SK-N-SH treated with all-trans-retinoic acid at 6 μM for 48 hours (cell line): Measurements from ENCODE around the gene SDK2.

ENCODE experiments used
- ATAC-seq: fragments of 200-7000 bp; cut with Tn5 transposase; 3 replicates; pipeline ENCODE4 v1.9.1; 2020; ENCODE audit warnings: mild to moderate bottlenecking, moderate library complexity
- ARNTL ChIP-seq: fragments of 450-650 bp; formaldehyde crosslinking; IDR thresholded peaks from 2 replicates; pipeline ENCODE4 v1.5.0; 2020; ENCODE audit warnings: low read depth, mild to moderate bottlenecking, moderate library complexity, borderline replicate concordance
- BACH2 ChIP-seq: fragments of 250-450 bp; sonication (Bioruptor Pico); IDR thresholded peaks from 2 replicates; pipeline ENCODE4 v1.9.0; 2021; ENCODE audit warnings: mild to moderate bottlenecking, borderline replicate concordance
- GLIS3 ChIP-seq: fragments of 250-450 bp; sonication (Bioruptor Pico); IDR thresholded peaks from 2 replicates; pipeline ENCODE4 v1.5.0; 2020; ENCODE audit warnings: mild to moderate bottlenecking, moderate library complexity
- ISL1 ChIP-seq: fragments of 250-450 bp; sonication (Bioruptor Pico); IDR thresholded peaks from 2 replicates; pipeline ENCODE4 v2.1.2; 2022; ENCODE audit warnings: mild to moderate bottlenecking, moderate library complexity
- OSR1 ChIP-seq: fragments of 250-450 bp; sonication (Bioruptor Pico); IDR thresholded peaks from 2 replicates; pipeline ENCODE4 v1.8.0; 2022; ENCODE audit warnings: moderate library complexity, mild to moderate bottlenecking, inconsistent platforms
- TCF4 ChIP-seq: fragments of 250-450 bp; sonication (Bioruptor Pico); IDR thresholded peaks from 2 replicates; pipeline ENCODE4 v1.8.0; 2021; ENCODE audit warnings: mild to moderate bottlenecking, moderate library complexity, borderline replicate concordance
- TOX ChIP-seq: fragments of 250-450 bp; sonication (Bioruptor Pico); IDR thresholded peaks from 2 replicates; pipeline ENCODE4 v1.8.0; 2021; ENCODE audit warnings: mild to moderate bottlenecking, moderate library complexity, borderline replicate concordance
- ZFP3 ChIP-seq: fragments of 250-450 bp; sonication (Bioruptor Pico); IDR thresholded peaks from 2 replicates; pipeline ENCODE4 v1.5.0; 2020; ENCODE audit warnings: mild to moderate bottlenecking, moderate library complexity
- ZFP30 ChIP-seq: fragments of 450-650 bp; formaldehyde crosslinking; IDR thresholded peaks from 2 replicates; pipeline ENCODE4 v1.5.0; 2022; ENCODE audit warnings: mild to moderate bottlenecking, moderate library complexity
- ZNF70 ChIP-seq: fragments of 450-650 bp; formaldehyde crosslinking; IDR thresholded peaks from 2 replicates; pipeline ENCODE4 v1.5.0; 2020; ENCODE audit warnings: mild to moderate bottlenecking, moderate library complexity
- ZNF8 ChIP-seq: fragments of 450-650 bp; formaldehyde crosslinking; IDR thresholded peaks from 2 replicates; pipeline ENCODE4 v1.5.0; 2020; ENCODE audit warnings: mild to moderate bottlenecking, moderate library complexity
- TF ChIP-seq, protein P1 (sequence below): fragments of 250-450 bp; sonication (Bioruptor Pico); IDR thresholded peaks from 2 replicates; pipeline ENCODE4 v1.5.1; 2021; ENCODE audit warnings: mild to moderate bottlenecking, moderate library complexity
- TF ChIP-seq, protein P2 (sequence below): fragments of 250-450 bp; sonication (Bioruptor Pico); IDR thresholded peaks from 2 replicates; pipeline ENCODE4 v1.5.1; 2020; ENCODE audit warnings: low read depth, mild to moderate bottlenecking, moderate library complexity
- TF ChIP-seq, protein P3 (sequence below): fragments of 250-450 bp; sonication (Bioruptor Pico); IDR thresholded peaks from 2 replicates; pipeline ENCODE4 v1.8.0; 2020; ENCODE audit warnings: mild to moderate bottlenecking, moderate library complexity, borderline replicate concordance
- TF ChIP-seq, protein P4 (sequence below): fragments of 250-450 bp; sonication (Bioruptor Pico); IDR thresholded peaks from 2 replicates; pipeline ENCODE4 v1.5.0; 2020; ENCODE audit warnings: mild to moderate bottlenecking, moderate library complexity

Gene SDK2

DNA sequence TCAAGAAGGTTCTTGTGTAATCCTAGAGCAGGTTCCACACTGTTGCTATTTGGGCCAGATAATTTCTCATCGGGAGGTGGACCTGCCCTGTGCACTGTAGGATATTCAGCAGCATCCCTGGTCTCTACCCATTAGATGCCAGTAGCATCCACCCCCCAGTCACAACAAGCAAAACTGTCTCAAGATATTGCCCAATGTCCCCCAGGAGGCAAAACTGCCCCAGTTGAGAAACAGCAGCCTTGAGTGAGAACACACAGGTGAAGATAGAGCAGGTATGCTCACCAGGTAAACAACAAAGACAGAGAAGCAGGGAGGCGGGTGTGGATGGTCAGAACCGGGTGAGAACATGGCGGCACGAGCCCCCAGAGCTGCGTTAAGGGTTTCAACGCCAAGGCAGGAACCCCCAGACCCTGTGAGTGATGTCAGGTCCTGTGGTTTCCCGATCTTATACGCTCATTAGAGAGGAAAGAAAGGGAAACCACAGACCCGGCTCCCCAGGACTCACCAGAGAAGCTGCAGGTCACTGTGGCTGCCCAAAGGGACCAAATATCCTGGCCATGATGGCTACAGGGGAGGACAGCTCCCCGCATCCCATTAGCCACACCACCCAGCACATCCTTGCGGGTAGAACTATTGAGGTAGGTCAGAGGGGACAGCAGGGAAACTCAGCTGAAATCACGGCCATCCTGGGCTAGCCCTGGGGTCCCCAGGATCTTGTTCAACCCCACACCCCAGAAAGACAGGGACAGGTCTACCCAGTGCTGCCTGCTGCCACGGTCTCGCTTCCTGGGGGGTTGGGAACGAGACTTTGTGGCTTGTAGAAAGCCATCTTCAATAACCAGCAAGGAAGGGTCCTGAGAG is 353.6 kb downstream of the SDK2 start (continued):
- TF ChIP-seq OSR1 = no peak
- TF ChIP-seq, all 23 proteins: peak for 0

DNA sequence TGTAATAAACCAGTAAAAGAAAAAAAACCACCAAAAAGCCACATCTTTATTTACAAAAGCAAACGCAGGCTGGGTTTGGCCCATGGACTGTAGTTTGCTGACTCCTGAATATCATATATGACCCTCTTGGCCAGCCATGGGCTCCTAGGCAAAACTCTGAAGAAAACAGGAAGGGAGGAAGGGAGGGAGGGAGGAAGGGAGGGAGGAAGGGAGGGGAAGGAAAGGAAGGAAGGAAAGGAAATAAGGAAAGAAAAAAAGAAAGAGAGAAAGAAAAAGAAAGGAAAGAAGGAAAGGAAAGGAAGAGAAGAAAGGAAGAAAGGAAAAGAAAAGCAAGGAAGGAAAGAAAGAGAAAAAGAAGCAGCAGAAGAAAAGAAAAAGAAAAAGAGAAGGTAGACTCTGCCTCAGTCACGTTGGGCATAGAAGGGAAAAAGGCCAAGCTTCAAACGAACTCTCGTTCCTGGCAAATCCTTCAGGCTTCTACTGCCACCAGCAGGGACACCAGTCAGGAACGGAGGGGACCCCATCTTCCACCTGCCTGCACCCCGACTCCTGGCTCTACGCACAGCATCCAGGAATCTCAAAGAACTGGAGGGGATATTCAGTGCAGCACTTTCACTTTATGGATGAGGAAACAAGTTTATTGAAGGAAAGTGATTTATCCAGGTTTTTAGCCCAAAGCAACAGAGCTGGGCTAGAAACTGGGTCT is 354.5 kb downstream of the SDK2 start:
- no peak for ATAC-seq
- TF ChIP-seq TOX = no peak
- TF ChIP-seq, protein P1, sequence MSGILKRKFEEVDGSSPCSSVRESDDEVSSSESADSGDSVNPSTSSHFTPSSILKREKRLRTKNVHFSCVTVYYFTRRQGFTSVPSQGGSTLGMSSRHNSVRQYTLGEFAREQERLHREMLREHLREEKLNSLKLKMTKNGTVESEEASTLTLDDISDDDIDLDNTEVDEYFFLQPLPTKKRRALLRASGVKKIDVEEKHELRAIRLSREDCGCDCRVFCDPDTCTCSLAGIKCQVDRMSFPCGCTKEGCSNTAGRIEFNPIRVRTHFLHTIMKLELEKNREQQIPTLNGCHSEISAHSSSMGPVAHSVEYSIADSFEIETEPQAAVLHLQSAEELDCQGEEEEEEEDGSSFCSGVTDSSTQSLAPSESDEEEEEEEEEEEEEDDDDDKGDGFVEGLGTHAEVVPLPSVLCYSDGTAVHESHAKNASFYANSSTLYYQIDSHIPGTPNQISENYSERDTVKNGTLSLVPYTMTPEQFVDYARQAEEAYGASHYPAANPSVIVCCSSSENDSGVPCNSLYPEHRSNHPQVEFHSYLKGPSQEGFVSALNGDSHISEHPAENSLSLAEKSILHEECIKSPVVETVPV (CRISPR knock-in tag) = no peak
- TF ChIP-seq, protein P2, sequence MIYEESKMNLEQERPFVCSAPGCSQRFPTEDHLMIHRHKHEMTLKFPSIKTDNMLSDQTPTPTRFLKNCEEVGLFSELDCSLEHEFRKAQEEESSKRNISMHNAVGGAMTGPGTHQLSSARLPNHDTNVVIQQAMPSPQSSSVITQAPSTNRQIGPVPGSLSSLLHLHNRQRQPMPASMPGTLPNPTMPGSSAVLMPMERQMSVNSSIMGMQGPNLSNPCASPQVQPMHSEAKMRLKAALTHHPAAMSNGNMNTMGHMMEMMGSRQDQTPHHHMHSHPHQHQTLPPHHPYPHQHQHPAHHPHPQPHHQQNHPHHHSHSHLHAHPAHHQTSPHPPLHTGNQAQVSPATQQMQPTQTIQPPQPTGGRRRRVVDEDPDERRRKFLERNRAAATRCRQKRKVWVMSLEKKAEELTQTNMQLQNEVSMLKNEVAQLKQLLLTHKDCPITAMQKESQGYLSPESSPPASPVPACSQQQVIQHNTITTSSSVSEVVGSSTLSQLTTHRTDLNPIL (CRISPR knock-in tag) = no peak

DNA sequence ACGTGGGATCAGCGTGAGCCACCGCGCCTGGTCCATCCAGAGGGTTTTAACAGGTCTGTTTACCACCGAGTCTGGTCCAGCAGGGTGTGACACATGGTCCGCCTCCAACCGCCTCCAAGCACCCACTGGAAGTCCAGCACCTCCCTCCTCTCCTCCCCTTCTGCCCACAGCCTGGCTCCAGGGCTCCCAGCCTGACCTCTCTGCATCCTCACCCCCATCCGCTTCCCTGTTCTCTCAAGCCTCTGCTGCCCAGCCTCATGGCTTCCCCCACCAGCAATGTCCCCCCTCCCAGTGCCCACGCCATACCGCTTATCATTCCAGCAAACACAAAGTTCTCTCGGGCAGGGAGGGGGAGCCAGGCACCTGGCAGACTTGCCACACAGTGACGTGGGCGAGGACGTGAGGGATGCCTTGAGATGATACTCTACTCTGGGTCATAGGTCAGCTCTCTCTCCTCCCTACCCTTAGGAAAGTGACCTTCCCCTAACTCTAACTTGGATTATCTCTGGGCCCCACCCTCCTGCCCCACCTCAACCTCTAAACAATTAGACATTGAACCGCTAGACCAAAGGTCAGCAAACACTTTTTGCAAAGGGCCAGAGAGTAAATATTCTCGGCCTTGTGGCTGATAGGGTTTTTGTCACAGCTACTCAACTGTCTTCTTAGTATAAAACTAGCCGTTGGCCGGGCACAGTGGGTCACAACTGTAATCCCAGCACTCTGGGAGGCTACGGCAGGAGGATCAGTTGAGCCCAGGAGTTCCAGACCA is 355.5 kb downstream of the SDK2 start:
- no peak for TF ChIP-seq TOX
- no peak for TF ChIP-seq BACH2 (CRISPR knock-in tag)
- TF ChIP-seq, all 23 proteins: peak for 0
- ATAC-seq = no peak

DNA sequence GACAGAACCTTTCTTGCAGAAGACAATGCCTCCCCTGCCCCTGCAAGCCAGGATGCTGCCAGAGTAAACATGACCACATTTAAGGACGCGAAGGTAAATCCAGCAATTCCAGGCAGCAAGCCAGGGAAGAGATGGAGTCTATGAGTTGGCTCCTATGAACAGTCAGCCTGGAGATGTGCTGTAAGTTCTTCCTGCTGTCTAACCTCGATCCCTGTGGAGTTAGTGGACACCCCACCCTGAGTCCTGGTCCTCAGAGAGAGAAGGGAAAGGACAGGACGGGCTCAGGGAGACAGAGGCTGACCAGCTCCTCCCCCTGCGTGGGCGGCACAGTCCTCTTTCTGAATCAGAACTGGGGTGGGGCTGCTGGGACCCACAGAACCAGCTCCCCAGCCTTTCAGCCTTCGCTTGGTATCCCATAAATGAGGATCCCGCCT is 357.4 kb downstream of the SDK2 start:
- ATAC-seq = no peak
- no peak for TF ChIP-seq GLIS3 (CRISPR knock-in tag)
- peak; percentile 92 for TF ChIP-seq ZFP3 (CRISPR knock-in tag)
- TF ChIP-seq, protein P3, sequence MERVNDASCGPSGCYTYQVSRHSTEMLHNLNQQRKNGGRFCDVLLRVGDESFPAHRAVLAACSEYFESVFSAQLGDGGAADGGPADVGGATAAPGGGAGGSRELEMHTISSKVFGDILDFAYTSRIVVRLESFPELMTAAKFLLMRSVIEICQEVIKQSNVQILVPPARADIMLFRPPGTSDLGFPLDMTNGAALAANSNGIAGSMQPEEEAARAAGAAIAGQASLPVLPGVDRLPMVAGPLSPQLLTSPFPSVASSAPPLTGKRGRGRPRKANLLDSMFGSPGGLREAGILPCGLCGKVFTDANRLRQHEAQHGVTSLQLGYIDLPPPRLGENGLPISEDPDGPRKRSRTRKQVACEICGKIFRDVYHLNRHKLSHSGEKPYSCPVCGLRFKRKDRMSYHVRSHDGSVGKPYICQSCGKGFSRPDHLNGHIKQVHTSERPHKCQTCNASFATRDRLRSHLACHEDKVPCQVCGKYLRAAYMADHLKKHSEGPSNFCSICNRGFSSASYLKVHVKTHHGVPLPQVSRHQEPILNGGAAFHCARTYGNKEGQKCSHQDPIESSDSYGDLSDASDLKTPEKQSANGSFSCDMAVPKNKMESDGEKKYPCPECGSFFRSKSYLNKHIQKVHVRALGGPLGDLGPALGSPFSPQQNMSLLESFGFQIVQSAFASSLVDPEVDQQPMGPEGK (CRISPR knock-in tag) = no peak
- peak; percentile 30; the same call in 1 of the 2 replicates for TF ChIP-seq ZNF8 (CRISPR knock-in tag)

DNA sequence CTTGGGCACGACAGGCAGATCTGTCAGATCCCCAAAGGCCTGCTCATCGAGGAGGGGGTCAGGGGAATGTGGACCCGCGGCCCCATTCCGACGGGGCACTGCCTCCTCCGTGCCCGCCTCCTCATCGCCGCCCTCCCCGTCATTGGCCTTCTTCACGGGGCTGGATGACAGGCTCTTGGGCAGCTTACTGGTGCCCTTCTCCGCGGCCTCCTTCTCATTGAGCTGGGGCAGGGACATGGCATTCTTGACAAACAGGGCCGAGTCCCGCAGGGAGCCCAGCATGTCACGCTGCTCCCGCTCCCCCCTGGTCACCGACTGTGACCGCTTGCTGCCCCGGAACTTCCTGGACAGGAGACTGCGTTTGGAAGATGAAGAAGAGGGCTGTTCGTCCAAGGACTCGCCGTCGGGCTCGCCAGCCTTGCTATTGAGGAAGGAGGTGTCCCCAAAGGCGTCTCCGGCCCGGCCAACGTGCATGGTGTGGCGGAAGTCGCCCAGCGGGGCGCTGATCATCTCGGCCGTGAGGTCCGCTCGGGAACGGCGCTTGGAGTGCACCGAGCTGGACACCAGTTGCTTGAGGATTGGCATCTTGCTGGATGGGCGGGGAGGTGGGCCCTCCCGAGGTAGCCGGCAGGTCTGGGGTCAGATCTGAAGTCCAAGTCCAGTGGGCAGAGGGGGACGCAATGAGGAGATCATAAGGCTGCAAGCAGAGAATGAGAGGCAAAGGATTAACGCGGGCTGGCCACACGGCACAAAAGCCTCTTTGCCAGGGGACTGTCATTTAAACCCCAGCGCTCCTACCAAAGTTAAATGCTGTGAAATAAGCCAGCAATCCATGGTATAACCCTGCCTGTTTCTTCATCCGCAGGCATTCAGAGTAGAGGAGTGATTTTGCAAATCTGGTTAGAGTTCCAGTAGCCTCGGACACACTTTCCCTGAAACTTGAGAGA is 358.1 kb downstream of the SDK2 start:
- TF ChIP-seq OSR1 = no peak
- TF ChIP-seq ISL1 = no peak
- ATAC-seq = no peak

DNA sequence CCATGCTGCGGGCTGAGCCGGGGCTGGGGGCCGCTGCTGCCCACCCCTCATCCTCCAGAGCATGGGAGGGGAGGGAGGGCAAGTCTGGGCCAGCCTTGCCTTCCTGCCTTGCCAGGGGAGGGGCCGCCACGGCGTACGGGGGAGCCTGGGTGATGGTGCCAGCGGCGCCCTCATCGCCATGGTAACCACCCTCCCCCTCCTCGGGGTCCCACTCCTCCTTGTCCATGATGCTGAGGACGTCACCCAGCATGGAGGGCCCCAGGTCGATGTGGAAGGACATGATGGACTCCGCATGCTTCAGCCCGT is 358.7 kb downstream of the SDK2 start:
- ATAC-seq = no peak
- TF ChIP-seq ZNF70 (CRISPR knock-in tag) = no peak
- TF ChIP-seq ARNTL (CRISPR knock-in tag) = no peak
- TF ChIP-seq GLIS3 (CRISPR knock-in tag) = no peak
- TF ChIP-seq, protein P4, sequence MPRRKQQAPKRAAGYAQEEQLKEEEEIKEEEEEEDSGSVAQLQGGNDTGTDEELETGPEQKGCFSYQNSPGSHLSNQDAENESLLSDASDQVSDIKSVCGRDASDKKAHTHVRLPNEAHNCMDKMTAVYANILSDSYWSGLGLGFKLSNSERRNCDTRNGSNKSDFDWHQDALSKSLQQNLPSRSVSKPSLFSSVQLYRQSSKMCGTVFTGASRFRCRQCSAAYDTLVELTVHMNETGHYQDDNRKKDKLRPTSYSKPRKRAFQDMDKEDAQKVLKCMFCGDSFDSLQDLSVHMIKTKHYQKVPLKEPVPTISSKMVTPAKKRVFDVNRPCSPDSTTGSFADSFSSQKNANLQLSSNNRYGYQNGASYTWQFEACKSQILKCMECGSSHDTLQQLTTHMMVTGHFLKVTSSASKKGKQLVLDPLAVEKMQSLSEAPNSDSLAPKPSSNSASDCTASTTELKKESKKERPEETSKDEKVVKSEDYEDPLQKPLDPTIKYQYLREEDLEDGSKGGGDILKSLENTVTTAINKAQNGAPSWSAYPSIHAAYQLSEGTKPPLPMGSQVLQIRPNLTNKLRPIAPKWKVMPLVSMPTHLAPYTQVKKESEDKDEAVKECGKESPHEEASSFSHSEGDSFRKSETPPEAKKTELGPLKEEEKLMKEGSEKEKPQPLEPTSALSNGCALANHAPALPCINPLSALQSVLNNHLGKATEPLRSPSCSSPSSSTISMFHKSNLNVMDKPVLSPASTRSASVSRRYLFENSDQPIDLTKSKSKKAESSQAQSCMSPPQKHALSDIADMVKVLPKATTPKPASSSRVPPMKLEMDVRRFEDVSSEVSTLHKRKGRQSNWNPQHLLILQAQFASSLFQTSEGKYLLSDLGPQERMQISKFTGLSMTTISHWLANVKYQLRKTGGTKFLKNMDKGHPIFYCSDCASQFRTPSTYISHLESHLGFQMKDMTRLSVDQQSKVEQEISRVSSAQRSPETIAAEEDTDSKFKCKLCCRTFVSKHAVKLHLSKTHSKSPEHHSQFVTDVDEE (CRISPR knock-in tag) = no peak
- no peak for TF ChIP-seq TCF4 (CRISPR knock-in tag)
- TF ChIP-seq ZFP30 = no peak
- TF ChIP-seq, all 23 proteins: peak for 0
